ACHN (cell line): ENCODE measurements around the gene PRRC2B.
"Not testable (repeated sequence)": the region's sequence is repeated elsewhere in the genome, so short reads cannot be mapped to it uniquely, and the experiment has no call there.

Experiments used
- DNase-seq: peaks from one replicate; pipeline ENCODE4 v3.0.0-alpha.2; 2015
- in situ Hi-C: cut with HindIII; loops from 2 replicates; pipeline ENCODE4 v1.10.0; 2017; ENCODE audit warnings: low sequenced_read_pairs, low pct_ligation_motif_present, low pct_unique_long_range_greater_than_20kb

PRRC2B gene

DNA sequence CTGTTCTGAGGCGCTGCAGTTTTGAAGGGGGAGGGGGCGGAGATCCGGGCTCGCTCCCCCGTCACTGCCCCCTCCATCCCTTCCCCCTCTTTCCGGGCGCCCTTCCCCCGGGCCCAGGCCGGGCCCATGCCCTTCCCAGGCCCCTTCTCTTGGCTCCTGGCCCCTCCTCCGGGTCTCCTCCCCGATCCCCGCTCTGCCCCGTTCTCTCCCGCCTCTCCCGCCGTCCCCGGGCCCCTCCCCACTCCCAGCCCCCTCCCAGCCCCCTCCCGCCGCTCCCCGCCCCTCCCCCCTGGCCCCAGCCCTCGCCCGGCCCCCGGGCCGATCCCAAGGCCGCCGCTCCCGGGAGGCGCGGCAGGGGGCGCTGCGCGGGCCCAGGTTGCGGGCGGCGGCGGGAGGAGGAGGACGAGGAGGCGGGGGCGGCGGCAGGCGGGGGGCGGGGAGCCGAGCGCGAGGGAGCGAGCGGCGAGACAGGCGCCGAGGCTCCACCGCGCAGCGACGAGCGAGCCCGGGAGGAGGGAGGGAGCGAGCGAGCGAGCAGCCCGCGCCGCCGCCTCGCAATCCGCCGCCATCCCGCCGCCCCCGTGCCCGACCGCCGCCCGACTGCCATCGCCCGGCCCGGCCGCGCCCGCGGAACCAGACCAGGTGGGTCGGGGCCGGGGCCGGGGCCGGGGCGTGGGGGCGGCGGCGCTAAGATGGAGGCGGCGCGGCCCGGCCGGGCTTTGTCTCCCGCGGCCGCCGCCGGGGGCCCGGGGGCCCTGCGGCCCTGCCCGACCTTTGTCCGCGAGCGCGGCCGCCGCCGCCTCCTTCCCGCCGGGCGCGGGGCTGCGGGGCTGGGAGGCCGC, at the start of gene PRRC2B:
PRRC2B (plus strand) TSS at position 465 of the 842 bp plus-strand sequence. CDS start 36,059 bp downstream, outside the sequence.
- in situ Hi-C loops, result no loop called here
- DNase-seq, result peak; percentile 79

DNA sequence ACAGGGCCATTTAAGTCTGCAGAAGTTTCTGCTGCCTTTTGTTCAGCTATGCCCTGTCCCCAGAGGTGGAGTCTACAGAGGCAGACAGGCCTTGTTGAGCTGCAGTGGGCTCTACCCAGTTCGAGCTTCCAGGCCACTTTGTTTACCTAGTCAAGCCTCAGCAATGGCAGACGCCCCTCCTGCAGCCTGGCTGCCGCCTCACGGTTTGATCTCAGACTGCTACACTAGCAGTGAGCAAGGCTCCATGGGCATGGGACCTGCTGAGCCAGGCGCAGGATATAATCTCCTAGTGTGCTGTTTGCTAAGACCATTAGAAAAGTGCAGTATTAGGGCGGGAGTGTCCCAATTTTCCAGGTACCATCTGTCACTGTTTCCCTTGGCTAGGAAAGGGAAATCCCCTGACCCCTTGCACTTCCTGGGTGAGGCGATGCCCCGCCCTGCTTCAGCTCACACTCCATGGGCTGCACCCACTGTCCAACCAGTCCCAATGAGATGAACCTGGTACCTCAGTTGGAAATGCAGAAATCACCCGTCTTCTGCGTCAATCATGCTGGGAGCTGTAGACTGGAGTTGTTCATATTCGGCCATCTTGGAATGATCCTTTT, 48.9 kb upstream of the PRRC2B start:
- DNase-seq, in situ Hi-C loops: not testable (repeated sequence)

DNA sequence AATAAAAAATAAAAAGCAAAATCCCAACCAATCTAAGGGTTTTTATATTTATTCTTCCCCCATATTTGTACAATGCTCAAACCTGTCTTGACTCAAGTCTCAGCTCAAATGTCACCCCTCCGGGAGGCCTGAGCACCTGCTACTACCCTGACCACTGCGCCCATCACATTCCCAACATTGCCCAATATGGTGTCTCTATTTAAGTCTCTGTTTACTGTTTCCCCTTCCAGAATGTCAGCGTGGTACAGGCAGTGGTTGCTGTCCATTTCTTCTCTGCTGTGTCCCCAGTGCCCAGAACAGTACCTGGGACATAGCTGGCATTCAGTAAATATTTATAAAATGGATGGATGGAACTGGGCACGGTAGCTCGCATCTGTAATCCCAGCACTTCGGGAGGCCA, 47.3 kb upstream of the PRRC2B start:
- DNase-seq, result no peak
- in situ Hi-C loops, result no loop called here

DNA sequence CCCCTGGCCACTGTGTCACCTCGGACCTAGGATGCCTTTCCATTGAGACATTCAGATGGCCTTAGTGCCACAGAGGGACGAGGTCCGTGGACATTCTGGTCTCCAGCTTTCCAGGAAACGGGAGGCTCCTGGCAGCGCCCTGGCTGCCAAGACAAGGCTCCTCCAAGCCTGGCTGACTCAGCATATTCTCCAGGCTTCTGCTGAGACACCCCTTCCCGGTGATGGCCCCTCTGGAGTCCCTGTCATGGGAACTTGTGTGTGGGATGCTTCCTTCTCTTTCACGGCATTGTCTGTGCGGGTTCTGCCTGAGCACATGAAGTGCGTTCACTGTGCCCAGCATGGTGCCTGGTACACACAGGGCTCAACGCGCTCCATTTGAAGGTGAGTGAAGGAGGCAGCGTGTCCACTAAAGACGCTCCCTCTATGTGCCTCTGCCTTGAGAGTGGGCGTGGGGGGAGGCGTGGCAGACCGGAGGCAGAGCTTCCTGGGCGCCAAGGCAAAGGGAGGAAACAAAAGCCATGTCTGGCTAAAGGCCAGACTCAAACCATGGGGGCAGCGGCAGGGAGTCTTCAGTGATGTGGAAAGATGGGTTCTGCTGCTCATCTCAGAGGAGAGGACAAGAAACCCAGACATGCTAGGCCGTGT, 46.4 kb upstream of the PRRC2B start:
- DNase-seq, result no peak
- in situ Hi-C loops, result no loop called here

DNA sequence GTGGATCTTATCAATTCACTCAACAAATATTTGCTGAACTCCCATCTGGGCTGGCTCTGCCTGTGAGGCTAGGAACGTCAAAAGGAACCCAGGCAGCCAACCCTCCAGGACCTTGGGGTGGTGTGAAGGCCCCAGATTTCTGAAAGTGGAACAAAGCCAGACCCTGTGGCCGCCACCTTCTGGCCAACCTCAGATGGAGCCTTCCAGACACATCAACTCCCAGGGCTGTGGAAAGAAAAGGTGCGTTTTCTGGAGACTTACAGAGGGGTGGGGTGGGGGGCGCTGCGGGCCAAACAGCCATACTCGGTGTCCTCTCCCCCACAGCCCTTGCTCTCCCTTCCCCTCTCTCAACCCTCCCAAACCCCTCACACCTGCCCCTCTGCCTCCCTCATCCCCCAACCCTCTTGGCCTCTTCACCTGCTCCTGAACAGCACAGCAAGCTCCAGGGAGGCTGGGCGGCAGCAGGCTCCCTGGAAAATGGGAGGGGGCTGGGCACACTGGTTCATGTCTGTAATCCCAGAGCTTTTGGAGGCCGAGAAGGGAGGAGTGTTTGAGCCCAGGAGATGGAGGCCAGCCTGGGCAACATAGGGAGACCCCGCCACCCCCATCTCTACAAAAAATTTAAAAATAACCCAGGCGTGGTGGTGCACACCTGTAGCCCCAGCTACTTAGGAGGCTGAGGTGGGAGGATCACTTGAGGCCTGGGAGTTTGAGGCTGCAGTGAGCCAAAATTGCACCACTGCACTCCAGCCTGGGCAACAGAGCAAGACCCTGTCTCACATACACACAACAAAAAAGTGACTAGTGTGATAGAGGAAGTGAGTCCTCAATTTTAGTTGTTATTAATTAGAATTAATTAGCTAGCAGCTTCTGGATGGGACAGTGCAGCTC, 45.0 kb upstream of the PRRC2B start:
- in situ Hi-C loops, result no loop called here
- no peak for DNase-seq

DNA sequence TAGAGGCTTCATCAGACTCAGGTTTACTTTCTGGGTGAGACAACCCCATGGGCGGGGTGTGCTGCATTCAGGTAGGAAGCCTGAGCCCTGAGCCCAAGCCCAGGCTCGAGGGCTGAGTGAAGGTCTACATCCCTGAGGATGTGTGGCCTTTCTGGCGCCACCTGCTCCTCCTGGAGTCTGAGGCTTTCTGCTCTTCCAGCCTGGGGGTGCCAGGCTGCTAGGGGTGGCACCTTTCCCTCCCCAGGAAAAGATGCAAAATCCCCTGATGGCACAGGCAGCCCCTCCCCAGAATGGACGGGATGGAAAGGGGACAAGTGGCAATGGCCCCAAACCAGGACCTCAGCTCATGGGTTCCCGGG, 44.4 kb upstream of the PRRC2B start:
- in situ Hi-C loops, result no loop called here
- no peak for DNase-seq

DNA sequence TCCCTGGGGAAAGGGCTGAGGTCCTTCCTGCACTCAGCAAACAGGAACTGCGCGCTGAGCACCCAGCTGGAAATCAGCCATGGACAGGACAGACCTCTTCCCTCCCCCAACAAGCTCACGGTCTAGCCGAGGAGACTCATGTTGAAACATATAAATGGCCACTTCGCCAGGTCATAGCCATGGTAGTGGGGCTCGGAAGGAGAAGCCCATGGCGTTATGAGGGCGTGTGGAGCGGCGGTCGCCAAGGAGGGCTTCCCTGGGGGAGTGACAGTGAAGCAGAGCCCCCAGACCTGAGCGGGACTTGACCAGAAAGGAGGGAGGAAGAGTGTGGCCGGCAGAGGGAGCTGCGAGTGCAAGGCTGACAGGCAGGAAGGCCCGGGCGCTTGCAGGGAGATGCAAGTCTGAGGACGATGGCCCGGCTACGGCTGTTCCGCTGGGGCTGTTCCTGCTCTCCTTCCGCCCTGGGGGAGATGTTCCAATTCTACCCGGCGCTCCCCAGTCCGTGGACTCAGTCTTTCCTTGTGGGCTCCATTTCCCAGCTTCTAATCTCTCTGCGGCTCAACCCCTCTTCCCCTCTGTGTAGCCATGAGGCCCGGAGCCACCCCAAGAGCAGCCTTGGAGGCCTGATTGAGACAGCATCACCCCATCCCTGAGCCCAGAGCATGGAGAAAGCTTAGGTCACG, 43.9 kb upstream of the PRRC2B start:
- in situ Hi-C loops, result no loop called here
- DNase-seq, result peak; percentile 70

DNA sequence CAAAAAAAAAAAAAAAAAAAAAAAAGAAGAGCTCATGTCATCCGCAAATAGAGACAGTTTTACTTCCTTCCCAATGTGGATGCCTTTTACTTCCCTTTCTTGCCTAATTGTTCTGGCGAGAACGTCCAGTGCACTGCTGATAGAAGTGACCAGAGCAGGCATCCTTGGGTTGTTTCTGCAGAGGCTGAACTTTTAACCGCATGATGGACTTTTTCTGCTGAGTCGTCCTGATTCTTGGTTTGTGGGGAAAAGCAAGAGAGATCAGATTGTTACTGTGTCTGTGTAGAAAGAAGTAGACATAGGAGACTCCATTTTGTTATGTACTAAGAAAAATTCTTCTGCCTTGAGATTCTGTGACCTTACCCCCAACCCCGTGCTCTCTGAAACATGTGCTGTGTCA, 37.4 kb upstream of the PRRC2B start:
- DNase-seq, in situ Hi-C loops: not testable (repeated sequence)

DNA sequence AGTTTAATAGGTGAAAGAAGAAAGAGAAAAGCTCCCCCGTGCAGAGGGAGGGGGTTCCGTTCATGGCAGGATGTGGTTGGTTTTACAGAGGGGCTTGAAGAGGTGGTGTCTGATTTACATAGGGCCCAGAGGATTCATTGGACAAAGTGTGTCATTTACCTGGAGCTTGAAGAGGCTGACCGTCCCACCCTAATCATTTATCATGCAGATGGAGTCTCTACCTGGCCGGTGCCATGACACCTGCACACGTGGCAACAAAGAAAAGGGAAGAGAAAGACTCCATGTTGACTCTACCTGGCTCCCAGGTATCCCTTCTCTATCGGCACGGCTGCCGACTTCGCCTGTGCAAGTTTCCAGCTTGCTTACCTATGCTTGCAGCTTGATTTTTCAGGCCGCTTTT, 35.3 kb upstream of the PRRC2B start:
- in situ Hi-C loops, result no loop called here
- DNase-seq, result no peak

DNA sequence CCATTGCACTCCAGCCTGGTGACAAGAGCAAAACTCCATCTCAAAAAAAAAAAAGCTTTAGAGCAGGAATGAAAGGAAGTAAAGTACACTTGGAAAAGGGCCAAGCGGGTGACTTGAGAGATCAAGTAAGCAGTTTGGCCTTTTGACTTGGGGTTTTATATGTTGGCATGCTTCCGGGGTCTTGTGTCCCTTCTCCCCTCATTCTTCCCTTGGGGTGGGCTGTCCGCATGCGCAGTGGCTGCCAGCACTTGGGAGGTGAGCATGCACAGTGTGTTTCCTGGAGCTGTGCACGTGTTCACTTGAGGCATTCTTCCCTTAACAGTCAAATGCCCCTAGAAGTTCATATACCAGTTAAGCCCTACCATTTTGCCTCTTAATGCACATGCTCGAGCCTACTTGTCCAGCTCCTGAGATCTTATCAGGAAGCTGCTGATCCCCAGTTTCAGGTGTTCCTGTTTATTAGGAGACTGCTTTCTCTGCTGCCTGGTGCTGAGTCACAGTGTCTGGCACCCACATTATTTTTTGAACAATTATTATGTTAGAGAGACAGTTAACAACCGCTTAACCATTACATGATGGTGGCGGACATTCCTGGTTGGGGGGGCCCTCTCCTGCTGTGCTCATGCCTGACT, 32.6 kb upstream of the PRRC2B start:
- DNase-seq, result peak; percentile 14

DNA sequence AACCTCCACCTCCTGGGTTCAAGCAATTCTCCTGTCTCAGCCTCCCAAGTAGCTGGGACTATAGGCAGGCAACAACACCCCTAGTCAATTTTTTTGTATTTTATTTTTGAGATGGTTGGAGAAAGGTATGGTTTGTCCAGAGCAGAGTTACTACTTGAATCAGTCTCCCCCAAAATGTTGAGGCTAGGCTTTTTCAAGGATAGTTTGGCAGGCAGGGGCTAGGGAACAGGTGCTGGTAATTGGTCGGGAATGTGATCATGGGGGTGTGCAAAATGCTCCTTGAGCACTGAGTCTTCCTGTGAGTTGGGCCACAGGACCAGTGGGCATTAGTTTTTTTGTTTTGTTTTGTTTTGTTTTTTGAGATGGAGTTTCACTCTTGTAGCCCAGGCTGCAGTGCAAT, 28.3 kb upstream of the PRRC2B start:
- DNase-seq, result no peak
- in situ Hi-C loops, result no loop called here

More for the DNA sequence above, 32.6 kb upstream of the PRRC2B start:
- in situ Hi-C loops, result no loop called here

DNA sequence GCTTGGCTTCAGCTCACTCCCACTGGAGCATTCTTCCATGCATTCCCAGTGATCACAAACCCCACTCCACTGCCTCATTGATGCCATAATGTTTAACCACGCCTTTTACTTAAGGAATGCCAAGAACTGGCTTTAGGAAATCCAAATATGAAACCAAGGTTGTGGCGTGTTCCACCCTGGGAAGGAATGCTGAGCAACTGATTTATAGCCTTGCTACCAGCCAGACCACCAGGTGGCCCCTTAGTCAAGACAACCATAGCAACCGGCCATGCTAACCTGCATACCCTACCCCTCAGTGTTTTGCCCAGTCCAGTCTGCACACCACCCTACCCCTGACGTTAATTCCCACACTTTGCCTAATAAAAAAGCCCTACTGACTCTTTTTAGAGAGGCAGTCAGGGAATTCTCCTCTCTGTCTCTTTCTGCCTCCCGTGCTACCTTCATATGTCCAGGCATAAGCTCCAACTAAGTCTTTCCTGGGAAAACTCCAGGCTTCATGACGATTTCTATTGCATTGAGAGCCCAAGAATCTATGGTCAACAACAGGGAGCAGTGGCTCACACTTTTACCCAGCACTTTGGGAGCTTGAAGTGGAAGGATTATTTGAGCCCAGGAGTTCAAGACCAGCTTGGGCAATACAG, 27.0 kb upstream of the PRRC2B start:
- peak; percentile 40 for DNase-seq
- in situ Hi-C loops, result no loop called here

DNA sequence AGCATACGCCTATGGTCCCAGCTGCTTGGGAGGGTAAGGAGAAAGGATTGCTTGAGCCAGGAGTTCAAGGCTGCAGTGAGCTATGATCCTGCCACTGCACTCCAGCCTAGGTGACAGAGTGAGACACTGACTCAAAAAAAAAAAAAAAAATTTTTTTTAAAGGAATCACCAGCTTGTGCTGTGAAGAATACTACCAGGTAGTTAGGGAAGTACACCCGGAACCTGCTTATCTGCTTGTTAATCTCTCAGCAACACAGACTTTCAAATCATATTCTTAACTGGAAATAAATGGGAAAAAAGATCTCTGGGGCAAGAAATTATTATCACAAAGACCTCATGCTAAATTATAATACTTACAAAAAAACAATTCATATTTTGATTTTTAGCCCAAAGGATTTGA, 26.4 kb upstream of the PRRC2B start:
- in situ Hi-C loops, result no loop called here
- no peak for DNase-seq

DNA sequence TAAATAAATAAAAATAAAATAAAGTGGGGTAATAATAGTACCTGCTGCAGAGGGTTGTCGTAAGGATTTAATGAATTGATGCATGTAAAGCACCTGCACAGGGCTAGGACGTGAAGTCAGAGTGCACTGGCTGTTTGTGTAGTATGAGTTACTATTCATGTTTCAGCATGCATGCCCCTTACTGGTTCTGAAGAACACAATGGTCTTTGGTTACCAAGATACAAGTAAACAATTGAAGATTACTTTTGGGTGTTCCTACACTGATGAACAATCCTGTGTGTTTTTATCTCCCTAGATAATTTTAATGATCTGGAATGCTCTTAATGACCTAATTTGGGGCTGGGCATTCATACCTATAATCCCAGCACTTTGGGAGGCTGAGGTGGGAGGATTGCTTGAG, 23.2 kb upstream of the PRRC2B start:
- in situ Hi-C loops, result no loop called here
- no peak for DNase-seq

DNA sequence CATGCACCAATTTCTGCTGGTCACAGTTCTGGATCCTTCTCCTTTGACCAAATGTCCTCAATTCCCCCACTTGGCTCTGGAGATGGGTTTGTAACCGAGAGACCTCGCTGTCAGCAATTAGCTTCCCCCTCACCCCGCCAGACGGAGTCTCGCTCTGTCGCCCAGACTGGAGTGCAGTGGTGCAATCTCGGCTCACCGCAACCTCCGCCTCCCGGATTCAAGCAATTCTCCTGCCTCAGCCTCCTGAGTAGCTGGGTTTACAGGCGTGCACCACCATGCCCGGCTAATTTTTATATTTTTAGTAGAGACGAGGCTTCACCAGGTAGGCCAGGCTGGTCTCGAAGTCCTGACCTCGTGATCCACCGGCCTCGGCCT, 21.3 kb upstream of the PRRC2B start:
- in situ Hi-C loops, DNase-seq: not testable (repeated sequence)

DNA sequence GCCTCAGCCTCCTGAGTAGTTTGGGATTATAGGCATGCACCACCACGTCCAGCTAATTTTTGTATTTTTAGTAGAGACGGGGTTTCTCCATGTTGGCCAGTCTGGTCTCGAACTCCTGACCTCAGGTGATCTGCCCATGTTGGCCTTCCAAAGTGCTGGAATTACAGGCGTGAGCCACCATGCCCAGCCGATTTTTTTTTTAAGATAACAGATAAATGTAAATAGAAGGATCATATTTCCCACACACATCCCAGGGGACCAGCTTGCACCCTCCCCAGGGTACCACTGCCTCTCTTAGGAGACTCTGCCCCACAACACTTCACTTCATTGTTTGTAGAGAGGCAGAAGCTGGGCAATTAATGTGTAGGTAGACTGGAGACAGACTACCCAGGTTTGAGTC, 19.2 kb upstream of the PRRC2B start:
- in situ Hi-C loops, DNase-seq: not testable (repeated sequence)

DNA sequence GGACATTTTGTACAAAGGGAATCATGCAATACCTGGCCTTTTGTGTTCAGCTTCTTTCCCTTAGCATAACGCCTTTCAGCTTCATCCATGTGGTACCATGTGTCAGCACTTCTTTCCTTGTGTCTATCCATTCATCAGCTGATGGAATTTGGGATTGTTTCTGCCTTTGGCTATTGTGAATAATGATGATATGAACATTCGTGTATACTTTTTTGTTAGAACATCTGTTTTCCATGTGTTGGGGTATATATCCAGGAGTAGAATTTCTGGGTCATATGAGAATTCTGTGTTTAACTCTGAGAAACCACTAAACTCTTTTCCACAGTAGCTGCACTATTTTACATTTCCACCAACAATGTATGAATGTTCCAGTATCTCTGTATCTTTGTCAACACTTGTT, 14.8 kb upstream of the PRRC2B start:
- in situ Hi-C loops, result no loop called here
- DNase-seq, result no peak
